HEK293T (cell line): Measurements from ENCODE around the gene MTOR.

Experiments used
- BHLHE40 ChIP-seq: fragments of 450-650 bp; IDR thresholded peaks from 2 replicates; pipeline ENCODE4 v1.6.1; 2016; ENCODE audit warnings: mild to moderate bottlenecking, moderate library complexity, borderline replicate concordance
- FOXM1 ChIP-seq: fragments of 450-650 bp; IDR thresholded peaks from 2 replicates; pipeline ENCODE4 v1.6.1; 2017; ENCODE audit warnings: mild to moderate bottlenecking, borderline replicate concordance
- L3MBTL2 ChIP-seq: fragments of 450-650 bp; conservative IDR thresholded peaks from 2 replicates; pipeline ENCODE4 v1.6.1; 2016; ENCODE audit warnings: mild to moderate bottlenecking
- SP1 ChIP-seq: fragments of 450-650 bp; IDR thresholded peaks from 2 replicates; pipeline ENCODE4 v1.6.1; 2017
- TARDBP ChIP-seq: fragments of 450-650 bp; IDR thresholded peaks from 2 replicates; pipeline ENCODE4 v1.6.1; 2016

- no peak for TF ChIP-seq L3MBTL2
- TF ChIP-seq FOXM1, result no peak
- TF ChIP-seq TARDBP, result no peak
- TF ChIP-seq BHLHE40, result no peak
- no peak for TF ChIP-seq SP1
Observed at GRCh38 chr1:11281518-11282331, 19.4 kb upstream of the MTOR start.
